ENCODE results near the gene DIS3L2. TPM values are rescaled to one million over a fixed set of nuclear protein-coding genes. Genes with fewer than 3 reads are reported as not detected.
"Not testable (repeated sequence)": the region's sequence is repeated elsewhere in the genome, so short reads cannot be mapped to it uniquely, and the experiment has no call there.

DIS3L2 gene
- total RNA-seq, 1 donor from 2014 or later = 25.2 TPM

DNA sequence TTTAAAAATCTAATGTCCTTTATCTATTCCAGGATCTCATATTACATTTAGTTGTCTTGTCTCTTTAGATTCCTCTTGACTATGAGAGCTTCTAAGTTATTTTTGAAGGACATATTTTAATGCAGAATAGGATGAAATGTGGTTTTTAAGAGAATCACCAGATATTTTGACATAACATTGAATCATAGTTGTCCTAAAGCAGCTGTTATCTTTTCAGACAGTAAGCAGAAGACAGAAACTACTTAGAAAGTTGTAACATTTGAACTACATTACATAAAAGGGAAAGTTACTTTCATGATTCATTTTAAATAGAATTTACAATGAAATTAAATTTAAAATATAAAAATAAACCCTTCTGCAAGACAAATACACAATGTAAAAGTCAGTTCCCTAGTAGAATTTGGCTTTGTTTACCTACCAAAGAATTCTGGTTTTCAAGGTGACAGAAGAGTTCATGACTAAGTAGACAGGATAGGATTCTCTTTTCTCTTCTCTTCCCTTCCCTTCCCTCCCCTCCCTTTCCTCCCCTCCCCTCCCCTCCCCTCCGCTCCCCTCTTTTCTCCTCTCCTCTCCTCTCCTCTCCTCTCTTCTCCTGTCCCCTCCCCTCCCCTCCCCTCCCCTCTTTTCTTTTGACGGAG lies 186.0 kb downstream of the DIS3L2 start:
- Histone ChIP-seq H3K36me3 (ENCODE audit: control insufficient read depth, insufficient read depth, low read length) (no peaks in the 10 kb centered on the region), H3K27me3 (ENCODE audit: control insufficient read depth, insufficient read depth, low read length) (no peaks in the 10 kb centered on the region), H3K4me3 (ENCODE audit: low read depth, low read length) (no peak overlapping the region)
- TF ChIP-seq CTCF (IDR thresholded peaks at IDR 0.05; ENCODE audit: insufficient read depth, low read length, poor library complexity, severe bottlenecking) = no peak
- no peak for DNase-seq (ENCODE audit: low read depth)

DNA sequence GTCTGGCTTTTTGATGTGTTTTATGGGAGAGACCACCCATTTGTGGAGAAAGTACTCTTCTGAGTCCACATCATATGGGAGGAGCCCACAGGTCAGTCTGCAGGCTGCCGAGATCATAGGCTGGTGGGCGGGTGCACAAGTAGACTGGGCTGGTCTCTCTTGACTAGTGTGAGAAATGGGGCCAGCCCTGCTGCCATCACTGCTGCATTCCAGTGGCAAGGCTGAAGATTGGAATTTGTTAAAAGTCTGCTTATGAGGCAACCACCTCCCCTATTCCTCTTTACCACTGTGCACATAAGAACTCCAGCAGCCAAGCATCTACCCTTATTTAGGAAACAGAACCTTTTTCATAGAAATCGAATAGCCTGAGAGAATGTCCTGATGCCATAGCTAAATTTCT lies 200.7 kb downstream of the DIS3L2 start:
- Histone ChIP-seq H3K27me3 (ENCODE audit: control insufficient read depth, insufficient read depth, low read length) (no peaks in the 10 kb centered on the region), H3K36me3 (ENCODE audit: control insufficient read depth, insufficient read depth, low read length) (no peaks in the 10 kb centered on the region), H3K4me3 (ENCODE audit: low read depth, low read length) (no peak overlapping the region)
- no peak for DNase-seq (ENCODE audit: low read depth)
- TF ChIP-seq CTCF (IDR thresholded peaks at IDR 0.05; ENCODE audit: insufficient read depth, low read length, poor library complexity, severe bottlenecking) = no peak

DNA sequence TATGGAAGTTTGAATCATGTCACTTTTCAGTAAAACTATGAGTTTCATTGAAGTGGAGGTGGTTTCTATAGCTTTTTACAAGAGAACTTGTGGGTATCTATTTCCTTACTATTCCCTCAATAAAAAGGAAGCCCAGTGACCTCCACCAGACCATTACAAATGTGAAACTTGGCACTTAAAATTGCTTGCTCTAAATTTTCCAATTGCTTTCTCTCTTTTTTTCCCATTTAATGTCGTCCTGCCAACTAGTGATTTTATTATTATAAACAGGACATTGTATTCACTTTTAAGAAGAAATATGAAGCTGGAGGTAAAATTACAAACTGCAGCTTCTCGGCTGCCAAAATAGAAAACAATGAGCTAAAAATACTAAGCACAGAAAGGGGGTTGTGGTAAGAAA lies 208.9 kb downstream of the DIS3L2 start:
- DNase-seq (ENCODE audit: low read depth) = no peak
- Histone ChIP-seq H3K36me3 (ENCODE audit: control insufficient read depth, insufficient read depth, low read length) (no peaks in the 10 kb centered on the region), H3K27me3 (ENCODE audit: control insufficient read depth, insufficient read depth, low read length) (no peaks in the 10 kb centered on the region), H3K4me3 (ENCODE audit: low read depth, low read length) (no peak overlapping the region)
- no peak for TF ChIP-seq CTCF (IDR thresholded peaks at IDR 0.05; ENCODE audit: insufficient read depth, low read length, poor library complexity, severe bottlenecking)

- no peak for TF ChIP-seq CTCF (IDR thresholded peaks at IDR 0.05; ENCODE audit: insufficient read depth, low read length, poor library complexity, severe bottlenecking)
- no peak for DNase-seq (ENCODE audit: low read depth)
- H3K4me3 ChIP-seq (ENCODE audit: low read depth, low read length) = no peak overlapping the region
- H3K27me3 ChIP-seq (ENCODE audit: control insufficient read depth, insufficient read depth, low read length) = no peaks in the 10 kb centered on the region
- H3K36me3 ChIP-seq (ENCODE audit: control insufficient read depth, insufficient read depth, low read length) = no peaks in the 10 kb centered on the region
Observed at GRCh38 chr2:232174662-232175061, 213.1 kb downstream of the DIS3L2 start.

DNA sequence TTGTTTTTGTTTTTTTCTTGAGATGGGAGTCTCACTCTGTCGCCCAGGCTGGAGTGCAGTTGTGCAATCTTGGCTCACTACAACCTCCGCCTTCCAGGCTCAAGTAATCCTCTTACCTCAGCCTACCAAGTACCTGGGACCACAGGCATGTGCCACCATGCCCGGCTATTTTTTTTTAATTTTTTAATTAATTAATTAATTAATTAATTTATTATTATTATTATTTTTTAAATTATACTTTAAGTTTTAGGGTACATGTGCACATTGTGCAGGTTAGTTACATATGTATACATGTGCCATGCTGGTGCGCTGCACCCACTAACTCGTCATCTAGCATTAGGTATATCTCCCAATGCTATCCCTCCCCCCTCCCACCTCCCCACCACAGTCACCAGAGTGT lies 215.1 kb downstream of the DIS3L2 start:
- H3K4me3 ChIP-seq (ENCODE audit: low read depth, low read length); H3K27me3 ChIP-seq (ENCODE audit: control insufficient read depth, insufficient read depth, low read length); DNase-seq (ENCODE audit: low read depth); H3K36me3 ChIP-seq (ENCODE audit: control insufficient read depth, insufficient read depth, low read length): not testable (repeated sequence)

- TF ChIP-seq CTCF (IDR thresholded peaks at IDR 0.05; ENCODE audit: insufficient read depth, low read length, poor library complexity, severe bottlenecking) = no peak
- no peak overlapping the region for H3K4me3 ChIP-seq (ENCODE audit: low read depth, low read length)
- no peaks in the 10 kb centered on the region for H3K36me3 ChIP-seq (ENCODE audit: control insufficient read depth, insufficient read depth, low read length)
- no peak for DNase-seq (ENCODE audit: low read depth)
- no peaks in the 10 kb centered on the region for H3K27me3 ChIP-seq (ENCODE audit: control insufficient read depth, insufficient read depth, low read length)
Observed at GRCh38 chr2:232183279-232183678, 221.8 kb downstream of the DIS3L2 start.

All from kidney epithelial cell (primary cell).